SIG-M5 treated with dmso at 0.1 percent for 504 hours (cell line): Measurements from ENCODE around the gene NOX5.

Experiments
- DNase-seq: peaks from one replicate; lab custom pipeline; 2025; ENCODE audit not compliant: unreplicated experiment; lab: John Stamatoyannopoulos, UW

NOX5 gene

DNA sequence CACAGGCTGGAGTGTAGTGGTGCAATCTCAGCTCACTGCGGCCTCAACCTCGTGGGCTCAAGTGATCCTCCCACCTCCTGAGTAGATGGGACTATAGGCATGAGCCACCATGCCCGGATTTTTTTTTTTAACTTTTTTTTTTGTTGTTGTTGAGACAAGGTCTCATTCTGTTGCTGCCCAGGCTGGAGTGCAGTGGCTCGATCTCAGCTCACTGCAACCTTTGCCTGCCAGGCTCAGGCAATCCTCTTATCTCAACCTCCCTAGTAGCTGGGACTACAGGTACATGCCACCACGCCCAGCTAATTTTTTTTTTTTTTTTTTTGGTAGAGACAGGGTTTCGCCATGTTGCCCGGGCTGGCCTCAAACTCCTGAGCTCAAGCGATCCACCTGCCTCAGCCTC is 64.1 kb downstream of the NOX5 start:
- no peak for DNase-seq

DNA sequence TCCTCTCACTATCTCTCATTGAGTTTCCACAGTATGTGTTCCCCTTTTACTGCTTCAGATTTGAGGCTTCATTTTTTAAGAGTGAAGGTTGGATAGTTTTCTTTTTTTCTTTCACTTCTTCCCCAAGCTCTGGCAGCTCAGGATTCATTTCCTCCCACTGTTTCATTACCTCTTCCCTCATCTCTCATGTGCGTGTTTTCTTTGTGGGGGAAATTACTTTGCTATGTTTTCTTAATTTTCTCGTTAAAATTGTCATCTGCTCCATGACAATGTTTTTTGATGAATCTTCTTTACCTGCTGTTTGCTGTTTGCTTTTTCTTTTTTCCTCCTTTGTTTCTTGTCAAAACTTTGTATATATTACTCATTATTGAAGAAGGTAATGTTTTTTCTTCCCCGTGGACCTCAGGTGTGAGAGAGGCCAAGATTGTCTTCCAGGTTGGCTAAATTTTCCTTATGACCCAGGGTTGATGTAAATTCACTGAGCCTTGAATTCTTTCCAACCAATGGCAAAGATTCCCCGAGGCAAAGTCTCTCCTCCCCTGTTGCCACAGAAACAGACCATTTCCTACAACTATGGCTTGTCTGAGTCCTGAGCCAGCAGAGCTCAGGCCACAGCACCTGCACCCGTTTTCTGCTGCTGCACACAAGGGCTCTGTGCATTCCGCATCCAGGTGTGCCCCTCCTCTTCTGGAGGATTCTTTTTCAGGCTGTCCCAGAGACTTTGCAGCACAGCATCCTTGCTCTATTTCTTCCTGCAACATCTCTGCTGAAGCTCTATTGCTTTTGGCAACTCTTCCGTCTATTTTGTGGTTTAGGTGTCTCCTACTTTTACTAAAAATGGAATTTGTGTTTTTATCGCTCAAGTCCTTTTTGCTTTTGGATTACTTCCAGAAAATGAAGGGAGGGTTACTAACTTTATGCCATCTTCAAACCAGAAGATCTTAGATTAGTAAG is 66.1 kb downstream of the NOX5 start:
- DNase-seq = no peak

DNA sequence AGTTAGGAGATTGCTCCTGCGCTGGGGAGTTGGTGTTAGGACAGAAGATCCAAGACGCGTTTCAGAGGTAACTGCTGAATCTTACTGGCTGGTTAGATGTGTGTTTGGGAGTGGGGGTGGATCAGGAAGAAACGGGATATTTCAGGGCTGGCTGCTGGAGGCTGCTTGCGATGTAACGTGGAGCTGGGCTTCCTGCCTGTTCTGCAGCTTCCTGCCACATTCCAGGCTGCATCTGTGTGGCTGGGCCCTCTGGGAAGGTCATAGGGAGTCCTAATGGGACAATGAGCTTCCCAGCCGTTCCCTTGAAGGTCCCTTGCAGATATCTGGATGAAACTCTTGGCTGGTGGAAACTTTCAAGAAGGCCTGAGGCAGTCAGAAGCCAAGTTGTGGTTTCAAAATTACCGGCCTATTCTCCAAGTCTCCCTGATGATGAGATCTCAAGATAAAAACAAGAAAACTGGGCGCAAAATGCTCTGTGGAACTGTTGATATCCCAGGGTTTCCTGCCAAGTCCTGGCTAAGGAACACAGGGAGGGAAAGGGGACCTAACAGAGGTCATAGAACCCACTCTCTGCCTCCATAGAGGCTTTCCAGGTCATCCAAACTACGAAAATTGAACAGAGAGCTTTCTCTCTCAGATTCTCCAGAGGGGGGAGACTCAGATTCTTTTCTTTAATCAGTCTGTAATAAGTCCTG is 67.0 kb downstream of the NOX5 start:
- no peak for DNase-seq

DNA sequence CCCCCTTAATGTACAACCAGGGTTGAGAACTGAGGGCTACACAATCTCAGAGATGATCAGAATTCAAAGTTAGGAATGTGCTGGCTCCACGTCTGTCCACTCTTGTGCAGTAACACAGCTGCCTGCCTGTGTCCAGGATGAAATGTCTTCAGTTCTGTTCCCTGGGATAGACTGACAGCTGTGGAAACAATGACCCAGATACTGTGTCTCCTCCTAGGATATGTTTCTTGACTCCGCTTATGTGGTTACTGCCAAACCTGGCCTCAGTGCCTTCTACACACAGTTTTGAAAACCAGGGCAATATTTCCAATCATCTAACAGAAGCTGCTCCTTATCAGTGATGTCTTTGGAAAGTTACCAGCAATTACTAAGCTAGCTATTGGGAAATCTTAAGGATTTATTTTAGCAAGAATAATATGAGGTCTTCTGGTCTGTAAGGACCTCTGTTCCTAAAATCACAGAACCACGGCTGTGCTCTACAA is 67.6 kb downstream of the NOX5 start:
- no peak for DNase-seq

DNA sequence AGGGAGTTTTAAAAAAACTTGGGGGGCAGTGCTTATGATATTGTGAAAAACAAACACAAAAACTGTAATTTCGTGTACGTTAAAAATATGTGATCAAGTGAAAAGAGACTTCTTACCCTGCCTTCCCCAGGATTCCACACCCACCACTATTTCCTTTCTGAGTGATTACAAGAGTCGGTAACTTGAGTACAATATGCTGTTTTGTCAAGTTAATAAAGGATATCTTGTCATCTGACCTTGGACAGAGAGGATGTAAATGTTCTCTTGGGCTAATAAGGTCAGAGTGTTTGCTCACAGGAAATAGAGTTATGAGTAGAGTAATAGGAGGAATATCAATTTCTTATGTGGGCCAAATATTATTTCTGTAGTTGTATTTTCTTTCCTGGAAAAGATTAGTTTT is 68.1 kb downstream of the NOX5 start:
- no peak for DNase-seq

DNA sequence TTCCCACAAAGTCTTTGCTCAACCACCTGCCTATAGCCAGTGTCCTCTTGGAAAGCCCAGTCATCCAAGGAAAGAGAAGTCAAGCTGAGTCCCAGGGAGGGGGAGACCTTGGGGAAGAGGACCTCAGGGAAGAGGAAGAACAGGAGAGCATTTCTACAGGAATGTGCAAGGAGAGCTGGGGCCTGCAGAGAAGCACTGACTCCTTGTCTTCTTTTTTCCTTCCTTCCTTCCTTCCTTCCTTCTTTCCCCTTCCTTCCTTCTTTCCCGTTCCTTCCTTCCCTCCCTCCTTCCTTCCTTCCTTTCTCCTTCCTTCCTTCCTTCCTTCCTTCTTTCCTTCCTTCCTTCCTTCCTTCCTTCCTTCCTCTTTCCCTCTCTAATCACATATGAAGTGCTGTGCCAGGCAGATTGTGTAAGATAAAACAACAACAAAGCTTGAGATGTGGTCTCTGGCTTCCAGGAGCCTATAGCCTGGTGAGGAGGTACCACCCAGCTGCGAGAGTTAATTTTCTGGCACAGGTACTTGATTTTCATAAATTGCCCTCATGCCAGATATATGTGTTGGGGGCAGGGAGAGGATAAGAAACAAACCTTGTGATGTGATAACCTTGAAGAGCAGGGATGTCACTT is 70.0 kb downstream of the NOX5 start:
- no peak for DNase-seq

DNA sequence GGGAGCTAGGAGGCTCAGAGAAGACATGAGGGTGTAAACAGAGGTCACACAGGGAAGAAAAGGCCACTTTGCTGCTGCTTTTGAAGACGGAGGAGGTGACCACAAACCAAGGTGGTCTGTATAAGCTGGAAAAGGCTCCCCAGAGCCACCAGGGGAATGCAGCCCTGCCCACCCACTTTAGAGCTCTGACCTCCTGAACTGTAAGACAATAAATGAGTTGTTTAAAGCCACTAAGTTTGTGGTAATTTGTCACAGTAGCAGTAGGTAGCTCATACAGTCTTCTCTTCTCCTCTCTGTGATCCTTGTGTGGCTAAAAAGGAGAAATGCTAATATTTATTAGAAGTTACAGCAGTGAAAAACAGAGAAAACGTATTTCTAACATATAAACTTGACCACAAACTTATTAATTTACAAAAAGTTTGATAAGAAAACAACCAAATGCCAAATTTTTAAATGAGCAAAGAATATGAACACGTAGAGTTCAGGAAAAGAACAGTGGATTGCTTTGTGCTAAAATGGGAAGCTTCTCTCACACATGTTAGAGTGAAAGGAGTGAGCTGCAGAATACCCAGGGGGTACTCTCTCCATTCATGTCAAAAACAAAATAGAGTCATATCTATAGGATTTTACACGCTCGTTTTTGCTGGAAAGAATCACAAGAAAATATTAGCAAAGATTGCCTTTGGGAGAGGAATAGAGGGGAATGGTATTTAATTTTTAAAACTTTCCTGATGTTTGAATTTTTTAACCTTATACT is 71.0 kb downstream of the NOX5 start:
- no peak for DNase-seq

DNA sequence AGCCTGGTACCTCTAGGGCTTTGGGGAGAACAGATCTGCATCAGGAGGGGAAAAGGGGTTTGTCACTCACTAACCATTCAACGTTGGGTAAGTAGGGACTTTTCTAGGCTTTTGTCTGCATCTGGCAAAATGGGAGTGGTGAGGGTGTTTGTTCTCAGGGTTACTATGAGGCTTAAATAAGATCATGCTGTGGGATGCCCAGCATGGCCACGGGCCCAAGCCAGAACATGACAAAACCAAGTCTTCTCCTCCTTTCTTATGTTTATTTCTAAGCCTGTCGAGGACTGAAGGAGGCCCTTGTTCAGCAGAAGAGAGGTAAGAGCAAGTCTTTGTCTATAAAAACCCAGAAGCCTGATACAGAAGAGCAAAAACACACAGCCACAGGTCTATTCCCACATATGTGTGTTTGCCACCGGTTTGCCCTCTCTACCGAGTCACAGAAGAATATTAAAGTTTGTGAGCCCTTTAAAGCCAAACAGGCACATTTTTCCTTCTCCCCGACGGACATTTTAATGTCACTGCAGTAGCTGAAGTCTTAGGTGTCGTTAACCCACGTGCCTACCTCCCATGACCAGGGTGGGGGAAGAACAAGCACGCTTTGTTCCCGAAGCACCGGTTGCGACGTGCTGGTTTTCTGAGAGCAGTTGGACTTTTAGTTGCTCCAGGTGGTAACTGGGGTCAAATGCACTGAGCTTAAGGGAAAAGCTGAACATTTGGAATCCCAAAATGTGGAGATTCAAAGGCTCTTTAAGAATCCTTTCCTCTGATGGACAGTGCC is 72.1 kb downstream of the NOX5 start:
- no peak for DNase-seq

DNA sequence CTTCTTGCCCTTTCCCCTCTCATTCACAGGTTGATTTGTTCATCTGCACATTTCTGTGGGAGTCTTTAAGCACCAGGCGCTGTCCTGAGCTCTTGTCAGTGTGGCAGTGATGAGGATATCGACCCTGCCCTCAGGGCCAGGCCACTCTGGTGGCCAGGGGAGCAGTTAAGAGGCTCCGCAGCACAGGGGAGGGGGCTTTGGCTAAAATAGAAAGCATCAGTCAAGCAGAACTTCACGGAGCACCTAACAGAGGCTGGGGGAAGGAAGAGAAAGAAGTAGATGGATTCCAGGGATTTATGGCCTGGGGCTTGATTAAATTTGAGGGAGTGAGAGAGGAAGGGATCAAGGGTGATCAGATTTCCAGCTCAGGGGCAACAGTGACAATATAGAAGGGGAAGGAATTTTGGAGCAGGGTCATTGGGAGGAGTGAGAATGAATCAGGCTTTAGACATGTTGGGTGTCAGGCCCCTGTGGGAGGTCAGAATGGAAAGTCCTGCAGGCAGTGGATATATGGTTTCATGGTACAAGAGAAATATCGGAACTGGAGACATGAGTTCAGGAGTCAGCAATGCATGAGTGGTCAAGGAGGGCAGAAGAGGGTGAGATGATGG is 73.0 kb downstream of the NOX5 start:
- no peak for DNase-seq

DNA sequence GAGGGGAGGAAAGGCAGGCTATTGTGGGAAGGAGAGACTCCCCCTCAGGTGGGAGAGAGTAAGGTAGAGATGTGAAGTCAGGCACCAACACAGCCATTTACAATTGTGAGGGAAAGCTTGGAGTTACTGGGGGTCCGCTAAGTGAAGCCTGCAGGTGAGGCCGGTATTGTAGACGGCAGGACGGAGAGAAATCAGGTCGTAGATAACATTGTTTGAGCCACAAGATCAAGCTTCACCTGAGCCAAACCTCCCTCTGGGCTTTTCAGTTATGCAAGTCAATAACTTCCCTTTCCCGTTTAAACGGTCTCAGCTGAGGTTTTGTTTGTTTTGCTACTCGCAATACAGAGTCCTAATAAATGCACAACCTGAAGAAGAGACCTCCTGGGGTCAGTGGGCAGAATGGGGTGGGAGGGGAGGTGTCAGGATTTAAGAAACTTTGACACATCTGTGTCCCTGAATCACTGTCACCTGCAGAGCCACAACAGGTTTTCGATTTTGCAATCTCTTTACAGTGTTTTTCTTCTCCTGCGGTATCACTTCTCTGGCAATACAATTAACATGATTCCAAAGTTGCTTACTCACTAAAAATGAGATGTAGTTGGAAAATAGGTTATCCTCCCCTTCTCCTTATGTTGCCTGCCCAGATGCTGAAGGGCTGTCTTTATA is 73.9 kb downstream of the NOX5 start:
- DNase-seq = no peak

DNA sequence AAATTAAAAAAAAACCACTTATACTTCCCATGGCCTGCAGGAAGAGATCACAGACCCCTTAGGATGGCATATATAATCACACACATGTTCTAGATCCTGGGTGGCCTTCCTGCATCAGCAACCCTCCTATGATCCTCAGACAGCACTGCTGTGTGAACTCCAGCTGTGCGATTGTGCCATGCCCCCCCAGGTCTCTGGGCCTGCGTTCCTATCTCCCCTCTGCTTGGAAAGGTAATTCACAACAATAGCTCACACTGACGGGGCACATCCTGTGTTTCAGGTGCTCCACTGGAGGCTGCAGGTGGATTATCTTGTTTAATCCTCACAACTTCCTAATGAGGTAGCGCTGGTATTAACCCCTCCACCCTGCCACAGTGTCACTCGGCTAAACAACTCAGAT is 74.8 kb downstream of the NOX5 start:
- no peak for DNase-seq

DNA sequence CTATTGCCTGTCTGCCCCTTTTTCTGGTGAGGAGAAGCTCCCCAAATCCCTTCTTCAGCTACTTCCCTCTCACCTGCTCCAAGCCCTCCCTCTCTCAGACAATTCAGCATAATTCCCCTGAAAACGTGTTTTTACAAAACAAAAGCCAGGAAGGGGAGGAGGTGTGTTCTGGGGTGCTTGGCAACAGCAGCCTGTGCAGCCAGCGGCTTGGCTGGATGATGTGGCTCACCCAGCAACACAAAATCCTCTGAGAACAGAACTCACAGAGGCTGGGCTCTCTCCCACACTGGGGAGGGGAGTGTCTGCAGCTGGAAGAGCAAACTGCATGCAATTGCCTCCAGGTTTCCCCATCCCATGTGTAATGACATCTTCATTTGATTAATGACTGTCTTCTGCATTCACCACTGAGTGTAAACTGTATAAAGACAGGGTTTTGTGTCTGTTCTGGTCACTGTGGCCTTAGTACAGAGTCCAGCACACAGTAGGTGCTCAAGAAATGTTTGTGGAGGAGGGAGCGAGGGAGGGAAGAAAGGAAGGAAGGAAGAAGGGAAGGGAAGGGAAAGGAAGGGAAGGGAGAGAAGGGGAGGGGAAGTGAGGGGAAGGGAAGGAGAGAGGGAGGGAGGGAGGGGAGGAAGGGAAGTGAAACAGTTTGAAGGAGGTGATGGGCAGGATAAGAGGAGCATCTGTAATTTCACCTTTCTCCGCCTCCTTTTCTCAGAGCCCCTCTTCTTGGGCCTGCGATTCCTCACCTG is 75.9 kb downstream of the NOX5 start:
- no peak for DNase-seq

DNA sequence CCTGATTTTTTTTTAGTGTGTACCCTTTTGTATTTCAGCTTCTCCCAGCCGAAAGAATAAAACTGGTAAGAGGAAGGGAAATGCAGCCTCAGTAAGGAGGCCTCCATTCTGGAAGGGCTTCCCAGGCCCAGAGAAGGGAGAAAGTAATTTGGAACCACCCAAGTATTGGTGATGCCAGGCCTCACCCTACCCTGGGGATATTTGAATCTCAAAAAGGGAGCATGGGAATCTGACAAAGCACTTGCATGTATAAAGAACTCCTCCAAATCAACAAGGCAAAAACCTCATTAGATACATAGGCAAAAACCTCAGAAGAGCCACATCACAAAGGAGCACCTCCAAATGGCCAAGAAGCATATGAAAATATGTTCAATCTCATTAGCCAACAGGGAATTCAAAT is 77.2 kb downstream of the NOX5 start:
- no peak for DNase-seq

DNA sequence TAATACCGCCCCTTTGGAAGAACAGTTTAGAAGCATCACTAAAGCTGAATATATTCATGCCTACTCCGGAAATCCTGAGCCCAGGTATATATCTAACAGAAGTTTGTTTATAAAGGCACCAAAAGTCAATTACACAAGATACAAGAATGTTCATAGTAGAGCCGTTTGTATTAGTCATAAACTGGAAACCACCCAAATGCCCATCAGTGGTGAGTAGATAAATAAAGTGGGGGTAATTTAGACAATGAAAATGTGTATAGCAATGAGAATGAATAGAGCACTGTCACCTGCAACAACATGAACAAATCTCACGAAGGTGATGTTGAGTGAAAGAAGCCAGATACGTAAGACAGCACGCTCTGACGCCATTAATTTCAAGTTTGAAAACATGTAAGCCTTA is 77.7 kb downstream of the NOX5 start:
- no peak for DNase-seq

DNA sequence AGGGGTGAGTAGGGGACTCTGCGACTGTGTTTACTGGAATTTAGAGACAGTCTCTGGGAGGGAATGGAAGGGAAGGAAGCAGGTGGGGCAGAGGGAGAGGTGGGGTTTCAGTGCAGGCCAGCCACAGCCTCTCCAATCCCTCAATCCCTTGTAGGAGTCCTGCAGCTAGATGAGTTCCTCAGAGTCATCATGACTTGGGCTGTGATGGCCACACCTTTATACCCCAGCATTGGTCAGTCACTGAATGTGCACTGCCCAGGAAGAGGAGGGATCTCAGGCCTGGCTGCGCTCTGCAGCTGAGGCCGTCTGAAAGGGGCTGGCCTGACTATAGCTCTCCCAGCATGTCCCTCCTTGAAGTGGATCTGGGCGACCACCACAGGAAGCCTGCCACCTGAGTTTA is 78.6 kb downstream of the NOX5 start:
- DNase-seq = no peak

DNA sequence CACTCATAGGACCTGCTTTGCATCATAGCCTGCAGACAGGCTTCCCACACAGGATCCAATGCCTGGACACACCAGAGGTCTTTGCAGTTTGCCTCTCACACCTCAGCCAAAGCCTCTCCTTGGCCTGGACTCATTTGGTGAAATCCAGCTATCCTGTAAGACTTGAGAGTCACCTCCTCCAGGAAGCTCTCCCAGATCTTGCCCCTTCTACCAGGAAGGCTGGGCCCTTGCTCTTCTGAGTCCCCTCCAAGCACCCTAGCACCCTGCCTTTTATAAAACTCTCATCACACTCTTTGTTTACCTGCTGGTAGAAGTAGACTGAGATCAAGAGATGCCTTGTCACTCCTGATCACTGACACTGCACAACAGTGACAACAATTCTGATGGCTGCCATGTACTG is 79.1 kb downstream of the NOX5 start:
- no peak for DNase-seq

DNA sequence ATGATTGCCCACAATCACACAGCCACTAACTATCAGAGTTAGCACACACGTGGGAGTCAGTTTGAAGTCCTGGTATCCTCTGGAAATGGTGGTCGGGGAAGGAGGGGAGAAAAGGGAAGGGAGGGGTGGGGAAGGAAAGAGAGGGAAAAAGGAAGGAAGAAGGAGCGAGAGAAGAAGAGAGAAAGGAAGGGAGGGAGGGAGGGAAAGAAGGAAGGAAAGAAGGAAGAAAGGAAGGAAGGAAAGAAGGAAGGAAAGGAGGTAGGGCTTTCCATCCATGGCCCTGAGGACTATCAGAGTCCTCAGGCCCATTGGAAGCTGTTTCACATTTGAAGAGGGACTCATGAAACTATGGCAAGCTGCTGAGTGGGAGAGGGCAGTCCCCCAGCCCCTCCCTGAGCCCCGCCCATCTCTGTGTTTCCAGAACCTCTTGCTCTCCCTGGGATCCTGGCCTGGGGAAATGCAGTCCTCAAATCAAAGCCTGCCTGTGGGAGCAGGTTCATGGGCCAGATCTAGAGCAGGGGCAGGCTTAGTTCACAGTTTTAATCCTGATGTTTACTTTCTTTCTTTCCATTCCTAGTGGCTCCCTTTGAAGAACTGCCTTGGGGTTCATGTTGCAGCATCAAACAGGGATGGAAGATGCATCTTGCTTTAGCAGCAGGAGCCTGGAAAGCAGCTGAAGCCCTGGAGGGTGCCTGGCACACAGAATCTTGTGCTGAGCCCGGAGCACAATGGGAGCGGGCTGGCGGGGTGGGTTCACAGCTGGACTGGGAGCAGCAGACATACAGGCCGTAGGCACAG is 79.8 kb downstream of the NOX5 start:
- DNase-seq = no peak

DNA sequence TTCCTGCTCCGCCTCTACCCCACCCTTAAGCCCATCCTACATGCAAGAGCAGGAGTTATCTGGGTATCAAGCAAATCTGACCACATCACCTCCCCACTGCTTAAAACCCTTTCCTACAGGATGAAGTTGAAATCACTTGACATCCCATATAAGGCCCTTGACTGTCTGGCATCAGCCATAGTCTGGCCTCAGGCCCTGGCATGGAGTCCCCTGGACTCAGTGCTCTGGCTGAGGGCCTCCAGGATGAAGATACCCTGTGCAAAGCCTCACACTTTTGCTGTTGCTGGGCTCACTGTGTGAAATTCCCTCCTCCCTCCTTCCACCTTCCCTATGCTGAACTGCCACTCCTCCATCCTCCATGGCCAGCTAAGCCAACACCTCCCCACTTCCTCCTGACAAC is 80.8 kb downstream of the NOX5 start:
- DNase-seq = no peak
